ENCODE results near the gene NAT9.

DNA sequence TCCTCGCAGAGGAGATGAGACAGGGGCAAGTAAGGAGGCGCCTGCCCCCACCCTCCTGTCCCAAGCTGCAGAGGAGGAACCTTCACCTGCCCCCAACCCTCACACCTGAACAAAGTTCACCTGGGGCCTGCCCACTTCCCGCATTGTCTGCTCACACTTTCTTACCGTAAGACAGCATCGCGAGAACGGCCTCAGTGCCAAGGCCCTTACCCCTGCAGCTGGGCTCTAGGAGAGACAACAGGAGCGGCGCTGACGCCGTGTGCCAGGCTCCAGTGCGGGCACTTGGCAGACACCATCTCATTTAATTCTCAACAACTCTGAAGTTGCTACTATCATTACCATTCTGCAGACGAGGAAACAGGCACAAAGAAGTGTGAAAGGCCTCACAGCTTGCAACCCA is 4.1 kb downstream of the NAT9 start:
- TF ChIP-seq, protein P1, sequence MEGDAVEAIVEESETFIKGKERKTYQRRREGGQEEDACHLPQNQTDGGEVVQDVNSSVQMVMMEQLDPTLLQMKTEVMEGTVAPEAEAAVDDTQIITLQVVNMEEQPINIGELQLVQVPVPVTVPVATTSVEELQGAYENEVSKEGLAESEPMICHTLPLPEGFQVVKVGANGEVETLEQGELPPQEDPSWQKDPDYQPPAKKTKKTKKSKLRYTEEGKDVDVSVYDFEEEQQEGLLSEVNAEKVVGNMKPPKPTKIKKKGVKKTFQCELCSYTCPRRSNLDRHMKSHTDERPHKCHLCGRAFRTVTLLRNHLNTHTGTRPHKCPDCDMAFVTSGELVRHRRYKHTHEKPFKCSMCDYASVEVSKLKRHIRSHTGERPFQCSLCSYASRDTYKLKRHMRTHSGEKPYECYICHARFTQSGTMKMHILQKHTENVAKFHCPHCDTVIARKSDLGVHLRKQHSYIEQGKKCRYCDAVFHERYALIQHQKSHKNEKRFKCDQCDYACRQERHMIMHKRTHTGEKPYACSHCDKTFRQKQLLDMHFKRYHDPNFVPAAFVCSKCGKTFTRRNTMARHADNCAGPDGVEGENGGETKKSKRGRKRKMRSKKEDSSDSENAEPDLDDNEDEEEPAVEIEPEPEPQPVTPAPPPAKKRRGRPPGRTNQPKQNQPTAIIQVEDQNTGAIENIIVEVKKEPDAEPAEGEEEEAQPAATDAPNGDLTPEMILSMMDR (conservative IDR thresholded peaks at IDR 0.05 in 1 of 2, IDR thresholded peaks at IDR 0.05 in 1 of 2; ENCODE audit: extremely low read depth in 1 of 2, insufficient read depth in 1 of 2, low read depth in 1 of 2, low read length in 2 of 2): no peak
- TF ChIP-seq EZH2 (IDR thresholded peaks at IDR 0.05; ENCODE audit: borderline replicate concordance, low read length): no peak
